GM20431 (cell line): ENCODE measurements around the gene KLF7.

Source experiments
- in situ Hi-C: fragments of 300-500 bp; cut with MseI, MboI; formaldehyde crosslinking; loops from one replicate; pipeline ENCODE4 v1.15.0; 2020; ENCODE audit warnings: low sequenced_read_pairs; ENCODE audit not compliant: unreplicated experiment

KLF7 gene

DNA sequence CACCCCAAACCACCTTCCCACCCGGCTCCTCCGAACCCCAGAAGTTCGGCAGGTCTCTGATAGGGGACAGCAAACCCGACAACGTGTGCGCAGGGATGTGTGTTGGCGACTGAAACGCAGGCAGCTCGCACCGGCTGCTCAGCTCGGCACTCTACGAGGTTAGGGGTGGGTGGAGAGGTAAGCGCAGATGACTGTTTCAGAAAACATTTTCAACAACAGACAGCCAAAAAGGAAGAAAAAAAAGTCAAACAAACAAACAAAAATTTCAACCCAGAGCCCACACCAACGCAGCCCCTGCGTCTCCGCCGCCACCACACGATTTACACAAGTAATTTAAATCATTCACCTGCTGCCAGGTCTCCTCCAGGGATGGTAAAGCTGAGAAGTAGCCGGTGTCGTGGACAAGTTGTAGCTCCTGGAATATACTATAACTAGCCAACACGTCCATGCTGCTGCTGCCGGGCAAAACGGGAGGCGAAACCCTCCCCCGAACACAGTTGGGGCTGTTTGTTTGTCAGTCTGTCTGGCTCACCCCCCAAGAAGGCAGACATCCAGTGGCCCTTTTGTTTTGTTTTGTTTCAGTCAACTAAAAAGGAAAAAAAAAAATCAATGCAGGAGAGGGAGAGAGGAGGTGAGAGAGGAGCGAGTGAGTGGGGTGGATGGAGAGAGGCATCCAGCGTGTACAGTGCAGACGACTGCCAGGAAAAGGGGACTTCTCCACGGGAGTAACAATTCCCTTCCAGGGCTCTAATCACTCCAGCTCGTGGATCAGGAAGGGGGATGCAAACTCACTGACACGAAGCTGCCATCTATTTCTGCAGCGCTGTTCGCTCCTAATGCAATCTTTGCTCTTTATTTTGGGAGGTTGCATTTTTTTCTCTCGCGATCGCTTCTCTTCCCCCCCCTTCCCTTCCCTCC is at the start of gene KLF7:
TSS of gene KLF7 (minus strand) at position 828 of the 918 bp plus-strand sequence. CDS start at position 448, 380 bp downstream.
- in situ Hi-C loops = no loop called here

DNA sequence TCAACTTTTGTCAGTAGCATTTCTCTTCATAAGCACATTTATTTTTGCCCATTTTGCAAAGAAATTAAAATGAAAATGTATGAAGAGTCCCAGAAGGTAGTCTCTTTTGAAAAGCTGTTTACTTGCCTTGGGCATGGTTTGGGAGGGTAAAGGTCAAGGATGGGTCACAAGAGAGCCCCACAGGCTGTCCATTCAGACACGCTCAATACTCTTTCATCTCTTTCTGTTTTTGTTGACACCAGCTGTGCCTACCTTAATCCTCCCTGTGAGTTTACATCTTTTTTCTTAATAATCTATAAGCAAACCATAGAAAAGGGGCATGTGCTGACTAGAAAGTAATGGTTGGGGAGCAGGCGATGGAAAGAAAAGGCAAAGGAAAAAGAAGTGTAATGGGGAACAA is 49.6 kb upstream of the KLF7 start:
- in situ Hi-C loops = no loop called here

DNA sequence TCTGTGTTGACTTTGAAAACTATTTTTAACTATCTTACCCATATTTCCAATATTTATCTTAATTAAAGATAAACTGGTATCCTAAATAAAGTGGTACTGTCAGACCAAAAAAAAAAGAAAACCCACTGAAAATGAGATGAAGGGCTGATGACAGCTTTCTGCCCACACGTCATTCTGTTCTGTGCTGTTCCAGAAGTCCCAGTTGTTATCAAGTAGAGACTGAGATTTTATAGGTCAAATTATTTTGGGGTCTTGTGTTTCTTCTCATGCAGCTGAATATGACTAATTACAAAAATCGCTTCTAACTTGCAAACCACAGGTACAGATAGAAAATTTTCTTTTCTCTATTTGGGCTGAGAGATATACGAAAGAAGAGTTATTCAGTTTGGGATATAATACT is 48.7 kb upstream of the KLF7 start:
- in situ Hi-C loops = no loop called here

DNA sequence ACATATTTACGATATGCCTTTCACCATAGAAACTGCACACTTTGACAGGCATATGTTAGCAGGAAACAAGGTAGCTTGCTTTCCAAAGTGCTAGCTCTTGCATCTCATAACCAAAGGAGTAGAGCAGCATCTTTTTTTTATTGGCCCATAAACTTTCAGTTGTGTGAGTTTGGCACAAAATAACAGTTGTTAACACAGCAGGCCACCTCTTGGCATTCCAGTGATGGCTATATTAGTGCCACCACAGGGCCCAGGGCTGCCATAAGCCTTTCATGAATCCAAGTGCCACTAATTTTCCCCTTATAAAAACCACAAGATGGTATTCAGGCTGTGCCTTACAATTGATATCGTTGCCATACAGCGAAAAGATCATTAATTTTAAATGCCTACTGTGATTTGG is 40.3 kb upstream of the KLF7 start:
- in situ Hi-C loops = no loop called here

DNA sequence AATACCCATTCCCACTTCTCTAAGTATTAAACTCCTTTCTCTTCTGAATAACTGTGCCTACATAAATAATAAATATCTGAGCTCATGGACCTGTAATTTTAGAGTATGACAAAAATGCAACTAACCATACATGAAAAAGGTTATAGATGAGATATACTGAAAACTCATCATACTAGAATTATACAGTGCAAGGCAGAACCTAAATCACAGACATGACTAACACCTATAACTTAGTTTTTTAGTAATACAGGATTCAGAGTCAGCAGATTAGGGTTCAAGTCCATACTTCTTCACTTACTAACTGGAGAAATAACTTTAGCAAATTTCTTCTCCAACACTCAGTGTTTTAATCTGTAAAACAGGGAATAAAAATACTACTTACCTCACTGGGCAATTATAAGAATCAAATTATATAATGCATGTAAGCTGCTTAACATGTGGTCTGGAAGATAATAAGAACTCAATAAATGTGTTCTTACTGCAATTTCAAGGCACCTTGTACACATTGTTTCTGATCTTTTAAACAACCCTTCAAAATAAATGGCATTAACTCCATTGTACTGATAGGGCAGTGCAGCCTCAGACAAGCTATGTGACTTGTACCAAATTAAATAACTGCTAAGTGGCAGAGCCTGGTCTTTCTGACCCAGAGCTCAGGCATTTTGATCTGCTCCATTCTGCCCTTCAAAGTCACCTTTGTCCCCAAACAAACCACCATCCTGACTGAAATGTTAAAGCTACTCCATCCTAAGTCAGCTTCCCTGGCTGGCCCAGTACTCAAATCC is 39.6 kb upstream of the KLF7 start:
- in situ Hi-C loops = no loop called here

DNA sequence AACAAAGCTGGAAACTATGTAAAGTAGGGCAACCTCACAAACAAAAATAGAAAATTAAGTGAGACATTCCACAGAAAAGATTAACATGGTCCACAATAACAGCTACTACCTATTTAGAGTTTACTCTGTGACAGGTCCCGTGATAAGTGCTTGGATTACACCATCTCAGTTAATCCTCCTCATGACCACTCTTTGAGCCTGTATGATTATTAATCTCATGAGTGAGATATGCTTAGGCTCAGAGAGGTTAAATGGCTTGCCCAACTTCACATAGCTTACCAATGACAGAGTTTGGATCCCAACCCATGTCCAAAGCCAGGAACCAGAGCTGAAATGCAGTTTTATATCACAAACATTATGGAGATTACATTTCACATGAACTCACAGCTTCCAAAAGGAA is 37.3 kb upstream of the KLF7 start:
- in situ Hi-C loops = no loop called here

DNA sequence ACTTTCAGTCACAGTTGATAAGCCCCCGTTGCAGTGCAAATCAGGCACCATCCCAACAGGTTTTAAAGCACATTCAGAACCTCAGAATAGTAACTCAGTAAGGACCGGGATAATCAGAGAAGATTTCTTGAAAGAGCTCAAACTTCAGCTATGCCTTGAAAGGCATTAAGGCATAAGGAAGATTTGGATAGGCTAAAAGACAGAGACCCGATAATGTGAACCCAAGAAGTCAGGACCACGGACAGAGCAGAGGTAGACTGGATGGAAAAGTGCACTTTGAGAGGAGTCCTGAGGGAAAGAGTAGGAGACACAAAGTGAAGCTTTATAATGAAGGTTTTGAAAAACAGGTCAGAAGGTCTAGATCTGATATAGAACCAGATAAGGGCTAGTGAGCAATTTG is 36.9 kb upstream of the KLF7 start:
- in situ Hi-C loops = no loop called here

DNA sequence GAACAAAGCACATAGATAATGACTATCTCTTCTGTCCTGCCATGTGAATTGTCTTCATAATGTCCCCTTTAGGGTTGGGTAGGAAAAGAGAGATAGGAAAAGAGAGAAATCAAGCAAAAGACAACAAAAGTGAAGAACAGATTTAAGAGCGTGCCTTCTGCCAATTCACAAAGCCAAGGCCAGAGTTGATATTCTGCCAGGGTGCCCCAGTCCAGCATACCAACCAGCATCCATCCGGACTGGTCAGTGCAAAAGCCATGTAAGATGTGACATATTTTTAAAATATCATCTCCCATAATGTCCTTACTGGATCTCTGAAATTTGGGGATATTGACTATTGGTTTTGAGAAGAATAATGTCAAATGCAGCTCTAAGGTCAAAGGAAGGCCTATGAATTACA is 35.7 kb upstream of the KLF7 start:
- in situ Hi-C loops = no loop called here

DNA sequence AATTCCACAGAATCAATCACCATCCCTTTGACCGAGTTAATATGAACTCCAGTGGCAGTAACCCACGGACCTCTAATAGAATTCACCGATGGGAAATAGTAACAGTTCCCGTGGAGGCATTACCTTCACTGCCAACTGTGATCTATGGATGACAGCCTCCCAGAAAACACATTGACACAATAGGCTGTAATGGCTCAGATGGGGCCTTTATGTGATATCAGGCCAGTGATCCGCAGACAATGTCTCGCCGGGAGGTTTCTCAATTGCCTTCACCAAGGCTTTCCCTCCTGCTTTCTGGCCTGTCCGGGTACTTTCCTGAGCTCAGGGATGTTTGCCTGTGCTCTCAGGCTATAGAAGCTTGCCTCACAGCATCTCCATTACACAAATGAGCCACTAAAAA is 34.4 kb upstream of the KLF7 start:
- in situ Hi-C loops = no loop called here

DNA sequence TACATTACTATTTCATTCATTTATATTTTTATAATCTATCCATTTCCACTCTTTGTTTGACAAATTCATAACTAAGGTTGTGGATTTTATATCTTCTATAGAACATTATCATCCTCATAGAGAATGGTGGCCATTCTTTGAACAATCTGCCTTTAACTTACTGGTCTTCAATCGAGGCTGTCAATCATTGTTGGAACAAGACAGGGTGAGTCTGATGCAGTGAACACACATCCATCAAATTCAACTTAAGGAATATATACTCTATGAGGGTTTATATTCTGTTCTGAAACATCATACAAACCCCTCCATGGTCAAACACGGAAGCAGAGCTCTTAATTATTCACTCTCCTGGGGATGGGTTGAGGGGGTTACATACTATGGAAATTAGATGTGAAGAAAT is 28.3 kb upstream of the KLF7 start:
- in situ Hi-C loops = no loop called here

DNA sequence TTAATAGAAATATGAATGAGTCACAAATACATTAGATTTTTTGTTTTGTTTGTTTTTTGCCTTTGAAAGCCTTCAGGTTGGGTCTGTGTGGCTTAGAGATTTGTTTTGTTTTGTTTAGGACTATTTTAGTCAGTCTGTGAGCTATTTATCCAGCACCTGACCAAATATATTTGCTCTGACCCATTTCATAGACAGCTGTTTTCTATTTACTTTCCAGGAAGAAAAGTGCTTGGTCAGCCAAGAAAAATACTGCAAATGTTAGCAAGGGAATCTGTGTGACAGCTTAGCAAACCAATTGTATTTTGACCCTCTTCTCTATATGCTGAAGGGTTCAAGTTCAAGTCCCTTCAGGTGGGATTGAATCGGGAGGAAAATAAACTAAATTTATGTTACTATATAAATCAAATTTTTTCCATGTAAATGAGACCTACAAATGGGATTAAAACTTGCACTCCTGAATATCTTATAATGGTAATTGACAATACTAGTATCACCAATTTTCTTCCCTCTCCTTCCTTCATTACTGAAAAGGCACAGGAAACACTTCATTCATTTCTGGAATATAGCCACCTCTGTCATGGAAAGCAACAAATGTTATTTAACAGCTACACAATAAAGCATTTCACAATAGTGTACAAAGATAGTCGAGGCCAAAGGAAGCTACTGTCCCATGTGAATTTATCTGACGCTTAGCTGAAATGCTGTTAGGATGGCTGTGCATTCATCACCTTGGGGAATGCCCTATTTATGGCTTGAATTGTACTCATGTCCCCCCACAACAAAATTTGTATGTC is 23.1 kb upstream of the KLF7 start:
- in situ Hi-C loops = no loop called here

DNA sequence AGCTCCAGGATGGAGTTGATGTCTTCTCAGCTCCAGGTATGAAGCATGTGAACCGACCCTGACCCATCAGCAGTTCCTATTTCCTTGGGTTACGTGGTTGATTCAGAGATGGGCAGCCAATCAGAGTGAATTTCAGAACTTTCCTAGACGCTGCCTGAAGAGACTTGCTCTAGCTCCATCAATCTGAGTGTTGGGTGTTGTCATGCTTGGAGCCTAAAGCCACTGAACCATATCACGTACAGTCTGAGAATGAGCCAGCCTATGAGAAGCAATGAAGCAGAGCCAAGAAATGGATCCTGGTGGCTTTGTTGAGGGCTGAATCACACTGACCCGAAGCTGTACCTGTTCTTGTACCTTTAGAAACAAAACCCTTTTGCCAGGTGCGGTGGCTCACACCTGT is 19.6 kb upstream of the KLF7 start:
- in situ Hi-C loops = no loop called here

DNA sequence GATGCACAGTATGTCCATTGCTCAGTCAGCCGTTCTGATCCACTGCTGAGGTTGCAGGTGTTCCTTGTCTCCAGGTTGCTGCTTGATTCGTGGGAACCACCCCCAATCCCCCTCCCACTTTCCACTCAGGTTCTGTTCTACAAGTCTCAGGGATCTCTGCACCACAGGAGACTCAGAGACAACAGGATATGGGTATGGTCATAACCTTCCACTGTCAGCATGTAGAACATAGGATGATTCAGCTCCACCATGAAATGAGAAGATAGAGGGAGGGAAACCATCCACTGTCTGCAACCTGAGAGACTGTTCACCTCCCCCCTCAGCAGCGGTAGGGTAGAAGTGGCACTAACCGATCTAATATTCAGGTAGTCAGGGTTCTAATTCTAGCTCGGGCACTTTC is 19.0 kb upstream of the KLF7 start:
- in situ Hi-C loops = no loop called here

DNA sequence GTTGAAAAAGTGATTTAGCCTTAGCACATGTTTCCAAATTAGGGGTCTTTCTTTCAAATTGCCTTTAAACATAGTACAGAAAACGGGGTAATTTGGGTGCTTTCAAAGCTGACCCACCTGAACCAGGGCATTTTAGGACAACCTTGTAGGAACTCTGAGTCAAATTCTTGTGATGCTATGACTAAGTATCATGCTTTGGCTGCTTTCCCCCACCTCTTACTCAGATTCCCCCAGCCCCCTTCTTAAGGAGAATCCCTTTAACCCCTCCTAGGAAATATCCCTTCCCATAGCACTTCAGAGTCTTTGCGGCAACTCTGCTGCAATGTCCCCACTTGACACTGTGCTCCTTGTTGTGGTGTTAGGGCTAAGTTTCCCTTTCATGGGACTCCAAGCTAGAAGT is 18.6 kb upstream of the KLF7 start:
- in situ Hi-C loops = no loop called here

DNA sequence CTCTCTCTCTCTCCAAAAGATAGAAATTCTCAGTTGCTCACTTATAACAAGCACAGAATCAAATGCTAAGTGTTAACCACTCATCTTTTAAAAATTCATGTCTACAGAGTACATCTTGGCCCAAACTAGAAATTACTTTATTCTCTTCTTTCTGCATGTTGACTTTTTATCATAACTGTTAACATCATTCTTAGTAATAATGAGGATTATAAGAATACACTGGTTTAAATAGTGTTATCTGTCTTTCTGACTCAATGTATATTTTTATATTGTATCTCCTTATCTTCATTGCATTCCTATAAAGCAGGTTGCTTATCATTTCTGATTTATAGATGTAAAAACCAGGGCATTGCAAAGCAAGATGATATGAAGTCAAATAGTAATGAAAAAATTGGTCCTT is 17.8 kb upstream of the KLF7 start:
- in situ Hi-C loops = no loop called here

DNA sequence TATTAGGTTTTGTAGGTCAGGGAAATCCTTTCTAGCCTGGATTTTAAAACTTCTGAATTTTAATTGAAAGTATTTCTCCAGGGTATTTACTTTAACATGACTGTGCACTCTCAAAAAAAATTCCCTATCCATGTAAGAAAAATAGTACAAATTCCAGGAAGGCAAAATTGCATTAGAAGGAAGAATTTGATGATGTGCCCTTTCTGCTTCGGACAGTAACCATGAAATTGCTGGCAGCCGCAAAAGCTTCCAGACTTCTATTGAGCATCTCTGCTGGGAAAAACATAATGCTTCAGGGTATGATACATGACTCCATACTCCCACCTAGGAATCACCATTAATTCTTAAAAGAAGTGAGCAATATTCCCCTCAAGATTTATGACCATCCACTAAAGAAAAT is 17.2 kb upstream of the KLF7 start:
- in situ Hi-C loops = no loop called here

DNA sequence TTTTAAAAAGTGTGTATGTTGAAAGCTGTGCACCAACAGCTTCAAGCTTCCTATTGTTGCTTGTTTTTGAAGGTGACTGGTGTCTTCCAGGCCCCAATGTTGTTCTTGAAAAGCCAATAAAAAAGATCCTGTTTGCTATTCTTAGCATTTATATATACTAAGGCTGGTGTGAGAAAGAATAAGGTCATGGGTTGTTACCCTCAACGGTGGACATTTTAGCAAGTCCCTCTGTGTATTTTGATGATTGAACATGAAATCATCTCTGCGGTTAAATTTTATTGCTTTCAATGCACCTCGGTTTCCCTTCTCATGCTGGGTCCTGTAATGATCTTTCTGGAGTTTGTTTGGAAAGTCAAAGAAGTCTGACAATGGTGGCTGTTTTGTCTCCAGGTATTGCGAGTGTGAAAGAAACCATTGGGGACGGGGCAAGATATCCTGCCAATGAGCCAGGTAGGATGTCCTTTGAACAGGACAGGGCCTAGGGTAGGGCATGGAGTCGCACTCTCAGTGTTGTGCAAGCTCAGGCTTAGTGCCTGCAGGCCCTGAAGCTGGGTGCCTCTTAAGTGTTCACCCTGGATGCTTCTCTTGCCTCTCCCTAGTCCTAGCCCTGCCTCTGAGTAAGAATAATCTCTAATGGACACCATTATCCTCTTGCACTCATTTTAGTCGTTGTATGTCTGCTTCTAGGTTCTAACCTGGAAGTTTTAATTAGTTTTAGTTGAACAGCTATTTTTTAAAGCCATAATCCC is 16.0 kb upstream of the KLF7 start:
- in situ Hi-C loops = no loop called here

DNA sequence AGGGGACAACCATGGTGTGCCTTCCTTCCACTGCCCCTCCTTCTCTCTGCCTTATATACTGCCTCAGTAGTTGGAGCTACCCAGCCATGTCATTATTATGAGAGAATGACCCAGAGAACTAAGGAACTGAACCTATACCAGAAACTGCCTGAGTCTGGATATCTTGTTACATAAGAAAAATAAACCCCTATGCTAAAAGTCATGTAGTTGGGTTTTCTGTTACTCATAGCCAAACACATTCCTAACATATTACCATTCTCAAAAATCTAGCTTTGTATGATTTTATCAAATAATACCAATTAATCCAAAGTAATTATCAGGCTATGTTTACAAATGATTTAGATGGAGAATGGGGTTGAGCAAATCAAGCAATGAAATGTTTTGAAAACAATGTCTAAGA is 15.0 kb upstream of the KLF7 start:
- in situ Hi-C loops = no loop called here

DNA sequence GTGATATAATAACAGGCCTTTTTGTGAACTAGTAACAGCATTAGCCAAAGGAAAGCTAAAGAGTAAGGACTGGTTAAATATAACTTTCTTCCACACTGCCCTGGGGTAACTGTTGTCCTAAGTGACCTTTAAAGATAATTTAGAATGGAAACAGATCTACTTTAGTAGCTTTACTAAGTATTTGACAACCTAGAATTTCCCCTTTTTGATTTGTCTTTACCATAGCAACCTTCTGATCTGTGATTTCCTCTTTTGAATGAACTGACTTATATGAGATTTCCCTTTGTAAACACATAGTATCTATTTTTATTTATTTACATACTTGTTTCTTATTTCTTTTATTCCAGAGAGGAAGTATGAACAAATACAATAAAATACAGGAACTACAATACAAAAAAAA is 10.5 kb upstream of the KLF7 start:
- in situ Hi-C loops = no loop called here

DNA sequence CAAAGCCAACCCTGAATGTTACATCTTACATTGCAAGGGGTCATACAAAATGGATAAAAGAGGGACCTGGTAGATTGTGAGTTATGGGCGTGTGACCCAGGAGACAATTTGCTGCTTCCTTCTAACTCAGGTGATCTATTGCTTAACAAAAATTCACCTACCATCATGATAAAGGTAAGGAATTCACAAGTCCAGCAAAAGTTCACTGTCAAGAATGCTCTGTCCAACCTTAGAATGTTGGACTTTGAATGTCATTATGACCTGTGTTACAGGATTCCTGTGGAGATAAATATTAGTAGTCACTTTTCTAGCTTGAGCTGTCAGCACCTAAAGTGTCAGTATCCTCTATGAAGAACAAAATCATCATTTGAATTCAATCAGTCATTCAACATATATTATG is 7.9 kb upstream of the KLF7 start:
- in situ Hi-C loops = no loop called here
